ENCODE measurements around the gene PMIS2. TPM values are rescaled to one million over a fixed set of nuclear protein-coding genes. Genes with fewer than 3 reads are reported as not detected.

Gene PMIS2
- total and polyA plus RNA-seq, 2 of the 8 experiments (the other 6 are each of a cell fraction or from before 2014, with no cell fraction given) = not detected

- Histone ChIP-seq H3K4ac (replicated peaks; ENCODE audit: insufficient read length, low read depth, low read length) (no peak within 1 kb of the TSS), H2BK120ac (replicated peaks; ENCODE audit: low read depth, low read length) (no peak within 1 kb of the TSS), H2AK5ac (ENCODE audit: low read depth, low read length) (no peak within 1 kb of the TSS), H3K27me3 (replicated peaks in 1 of 4; ENCODE audit: control insufficient read depth in 3 of 4, extremely low read depth in 1 of 4, insufficient read depth in 3 of 4, low read length in 3 of 4) (peaks cover 0 to 16% (median 9%) of the 10 kb centered on the region in 4 experiments; a peak in 5 of 7 replicates), H3K9me3 (ENCODE audit: insufficient read depth in 2 of 2, low read depth in 1 of 2, low read length in 1 of 2) (no peaks in the 10 kb centered on the region; a peak in 1 of 4 replicates), H4K91ac (replicated peaks; ENCODE audit: insufficient read length, low read length) (no peak within 1 kb of the TSS), H3K23ac (ENCODE audit: insufficient read length) (no peak within 1 kb of the TSS), H3K9ac (replicated peaks in 1 of 4; ENCODE audit: extremely low read depth in 1 of 4, low read depth in 3 of 4, low read length in 3 of 4) (no peak within 1 kb of the TSS), H2BK5ac (ENCODE audit: low read depth, low read length) (no peak within 1 kb of the TSS), H2BK20ac (ENCODE audit: low read length) (no peak within 1 kb of the TSS), H4K5ac (ENCODE audit: insufficient read length, low read depth, low read length) (no peak within 1 kb of the TSS), H3K27ac (ENCODE audit: low read depth, low read length) (no peak within 1 kb of the TSS), H3K4me2 (ENCODE audit: insufficient read depth in 1 of 2, low read depth in 2 of 2, low read length in 2 of 2) (no peak within 1 kb of the TSS), H3K4me1 (replicated peaks in 1 of 4; ENCODE audit: control insufficient read depth in 3 of 4, insufficient read depth in 4 of 4, low read length in 3 of 4) (peaks cover 0 to 6% (median 4%) of the 10 kb centered on the region in 4 experiments; a peak in 3 of 7 replicates), H2BK15ac (ENCODE audit: low read length) (no peak within 1 kb of the TSS), H3K14ac (ENCODE audit: insufficient read length) (no peak within 1 kb of the TSS), H2BK12ac (ENCODE audit: low read depth, low read length) (no peak within 1 kb of the TSS), H3K79me2 (ENCODE audit: control insufficient read depth in 1 of 2, insufficient read depth in 2 of 2, low read length in 2 of 2) (no peaks in the 10 kb centered on the region), H3K56ac (replicated peaks; ENCODE audit: insufficient read length, low read depth, low read length) (no peak within 1 kb of the TSS), H3K79me1 (ENCODE audit: low read depth, low read length) (no peaks in the 10 kb centered on the region), H3K36me3 (ENCODE audit: control insufficient read depth in 2 of 4, insufficient read depth in 4 of 4, low read length in 3 of 4) (no peaks in the 10 kb centered on the region), H3K18ac (ENCODE audit: extremely low read depth, low read length) (no peak within 1 kb of the TSS), H2AFZ (ENCODE audit: low read length) (no peak within 1 kb of the TSS), H4K8ac (ENCODE audit: extremely low read depth, insufficient read depth, low read length) (no peak within 1 kb of the TSS; the same call in 1 of the 2 replicates), H4K20me1 (replicated peaks in 1 of 2; ENCODE audit: control insufficient read depth in 1 of 2, insufficient read depth in 2 of 2, low read length in 2 of 2) (peaks cover 6 to 8% of the 10 kb centered on the region in 2 experiments), H3K4me3 (ENCODE audit: extremely low read depth in 1 of 4, insufficient read depth in 2 of 4, low read depth in 3 of 4, low read length in 4 of 4) (no peak within 1 kb of the TSS), H3K23me2 (ENCODE audit: low read depth, low read length) (no peaks in the 10 kb centered on the region; the same call in 1 of the 2 replicates)
- 83% methylated on average over 6 of the region's 15 CpGs; no CpG with 5 or more reads in 1 of the 2 experiments for WGBS, 2 experiments (ENCODE audit: extremely low coverage in 1 of 2, insufficient coverage in 1 of 2, insufficient read length in 1 of 2, insufficient replicate concordance in 2 of 2, low coverage in 1 of 2, low lambda C conversion rate in 2 of 2, missing lambda C conversion rate in 1 of 2)
- FAIRE-seq (no peak), DNase-seq (ENCODE audit: low read depth in 1 of 2, low spot score in 2 of 2) (no peak)
- POLR2A ChIA-PET (ENCODE audit: partially characterized antibody) = interaction anchor here (1.6 kb wide), 1 partner anchor 79 kb away, joined by 5 read pairs; no protein-coding TSS in a partner anchor
- CTCF ChIA-PET (ENCODE audit: partially characterized antibody) = interaction anchor here (0.6 to 3.1 kb wide), 5 partner anchors 15 to 1201 kb away, joined by 3 to 19 read pairs (median 7); no protein-coding TSS in a partner anchor
- TF ChIP-seq RAD21 (IDR thresholded peaks at IDR 0.05 in 1 of 2, conservative IDR thresholded peaks at IDR 0.05 in 1 of 2; ENCODE audit: low read depth in 2 of 2, low read length in 2 of 2) (no peak), EP300 (IDR thresholded peaks at IDR 0.05; ENCODE audit: borderline replicate concordance in 1 of 2, low read depth in 2 of 2, low read length in 2 of 2) (no peak), EGR1 (IDR thresholded peaks at IDR 0.05; ENCODE audit: borderline replicate concordance, low read depth, low read length) (no peak), KDM5A (IDR thresholded peaks at IDR 0.05; ENCODE audit: low read length) (no peak), USF2 (IDR thresholded peaks at IDR 0.05; ENCODE audit: low read length) (no peak), TEAD4 (IDR thresholded peaks at IDR 0.05; ENCODE audit: low read depth, low read length) (no peak), CHD1 (IDR thresholded peaks at IDR 0.05; ENCODE audit: low read depth, low read length) (no peak), PHF8 (conservative IDR thresholded peaks at IDR 0.05; ENCODE audit: low read depth, low read length) (no peak)
- TF ChIP-seq, protein P1, sequence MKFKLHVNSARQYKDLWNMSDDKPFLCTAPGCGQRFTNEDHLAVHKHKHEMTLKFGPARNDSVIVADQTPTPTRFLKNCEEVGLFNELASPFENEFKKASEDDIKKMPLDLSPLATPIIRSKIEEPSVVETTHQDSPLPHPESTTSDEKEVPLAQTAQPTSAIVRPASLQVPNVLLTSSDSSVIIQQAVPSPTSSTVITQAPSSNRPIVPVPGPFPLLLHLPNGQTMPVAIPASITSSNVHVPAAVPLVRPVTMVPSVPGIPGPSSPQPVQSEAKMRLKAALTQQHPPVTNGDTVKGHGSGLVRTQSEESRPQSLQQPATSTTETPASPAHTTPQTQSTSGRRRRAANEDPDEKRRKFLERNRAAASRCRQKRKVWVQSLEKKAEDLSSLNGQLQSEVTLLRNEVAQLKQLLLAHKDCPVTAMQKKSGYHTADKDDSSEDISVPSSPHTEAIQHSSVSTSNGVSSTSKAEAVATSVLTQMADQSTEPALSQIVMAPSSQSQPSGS (IDR thresholded peaks at IDR 0.05; ENCODE audit: low read length) = no peak
Measured at GRCh38 chr19:35563207-35563829, 22.7 kb upstream of the PMIS2 start, which contains the start of gene ATP4A. Gene ATP4A, minus strand, starts transcription at chr19:35563658. Its CDS starts 29 bp downstream, at chr19:35563629.
